K562 (cell line): ENCODE measurements around the gene DGCR8. TPM values are rescaled to one million over a fixed set of nuclear protein-coding genes. Genes with fewer than 3 reads are reported as not detected.

Source experiments
- C11orf30 ChIP-seq: fragments of 450-650 bp; IDR thresholded peaks from 2 replicates; pipeline ENCODE4 v1.6.1; 2016; ENCODE audit warnings: low read depth, mild to moderate bottlenecking
- CEBPZ ChIP-seq: fragments of 150-350 bp; IDR thresholded peaks from 2 replicates; pipeline ENCODE4 v1.6.1; 2014; ENCODE audit warnings: low read depth, mild to moderate bottlenecking, low read length, borderline replicate concordance
- MITF ChIP-seq: IDR thresholded peaks from 2 replicates; pipeline ENCODE4 v1.6.1; 2014; ENCODE audit warnings: antibody characterized with exemption
- PHTF2 ChIP-seq: fragments of 250-450 bp; sonication (Bioruptor Pico); IDR thresholded peaks from 2 replicates; pipeline ENCODE4 v1.5.0; 2021; ENCODE audit warnings: mild to moderate bottlenecking
- POLR2B ChIP-seq: fragments of 450-650 bp; IDR thresholded peaks from 2 replicates; pipeline ENCODE4 v1.6.1; 2018; ENCODE audit warnings: low read depth; ENCODE audit not compliant: partially characterized antibody
- RCOR1 ChIP-seq, 2 experiments: IDR thresholded peaks; 2 replicates each; pipeline ENCODE4 v1.6.1; 2012; ENCODE audit warnings: low read depth in 2 of 2, low read length in 2 of 2, borderline replicate concordance in 1 of 2, improper control_type of control experiment in 1 of 2
- SIN3A ChIP-seq, 2 experiments: fragments of 150-350 bp in 1 of 2; IDR thresholded peaks; 2 replicates each; pipeline ENCODE4 v1.6.1; 2011 to 2016; ENCODE audit warnings: borderline replicate concordance in 2 of 2, low read depth in 2 of 2, low read length in 2 of 2, mild to moderate bottlenecking in 2 of 2, moderate library complexity in 2 of 2; ENCODE audit not compliant: control insufficient read depth in 1 of 2
- TBL1XR1 ChIP-seq, 2 experiments: IDR thresholded peaks; 2 replicates each; pipeline ENCODE4 v1.6.1; 2012; ENCODE audit warnings: improper control_type of control experiment in 2 of 2, low read length in 2 of 2, mild to moderate bottlenecking in 1 of 2
- ZNF23 ChIP-seq: fragments of 250-450 bp; sonication (Bioruptor Pico); IDR thresholded peaks from 2 replicates; pipeline ENCODE4 v1.4.0; 2020; ENCODE audit warnings: mild to moderate bottlenecking
- ZNF277 ChIP-seq: fragments of 250-450 bp; sonication (Bioruptor Pico); IDR thresholded peaks from 2 replicates; pipeline ENCODE4 v1.8.0; 2022; ENCODE audit warnings: inconsistent platforms, mild to moderate bottlenecking, moderate library complexity, borderline replicate concordance
- polyA plus RNA-seq, 8 experiments: library from polyadenylated mRNA; depleted of rRNA in 4 of 8; stranded (reverse) in 5 of 8; unstranded in 3 of 8; fragments of >200 nt; fragmentation: Nextera tagmentation in 2 of 8; fragmentation: Illumina TruSeq in 1 of 8; extraction: Ambion mirVana in 2 of 8; extraction: Trizol in 1 of 8; gene quantifications; 2 replicates each; pipeline versions ENCODE4 v1.2.1 to v1.2.3, GENCODE V29; 2011 to 2014; ENCODE audit warnings: inconsistent platforms in 1 of 8, missing spikeins in 1 of 8
- total RNA-seq, 7 experiments: library from RNA; depleted of rRNA in 6 of 7; stranded (reverse); fragments of >200 nt in 6 of 7; fragmentation: Illumina TruSeq in 2 of 7; extraction: Trizol in 2 of 7; gene quantifications; 2 replicates each; pipeline versions ENCODE4 v1.2.1 to v1.2.3, GENCODE V29; 2011 to 2021; ENCODE audit warnings: low replicate concordance in 1 of 7
- TF ChIP-seq, protein P1 (sequence below): fragments of 450-650 bp; formaldehyde crosslinking; IDR thresholded peaks from 2 replicates; pipeline ENCODE4 v1.4.0; 2022; ENCODE audit warnings: missing genetic modification characterization
- TF ChIP-seq, protein P2 (sequence below): sonication (generic); formaldehyde crosslinking; IDR thresholded peaks from 2 replicates; pipeline ENCODE4 v1.8.0; 2022; ENCODE audit warnings: mild to moderate bottlenecking, missing genetic modification reagents, borderline replicate concordance
- TF ChIP-seq, protein P3 (sequence below): fragments of 200-800 bp; sonication (Bioruptor generic); IDR thresholded peaks from 2 replicates; pipeline ENCODE4 v1.6.1; 2017; ENCODE audit warnings: missing genetic modification characterization, missing compliant biosample characterization

Gene DGCR8
- total and polyA plus RNA-seq, 9 of the 15 experiments (the other 6 are each of a cell fraction or from before 2014, with no cell fraction given): 5.9 to 144 (median 80.1) TPM

DNA sequence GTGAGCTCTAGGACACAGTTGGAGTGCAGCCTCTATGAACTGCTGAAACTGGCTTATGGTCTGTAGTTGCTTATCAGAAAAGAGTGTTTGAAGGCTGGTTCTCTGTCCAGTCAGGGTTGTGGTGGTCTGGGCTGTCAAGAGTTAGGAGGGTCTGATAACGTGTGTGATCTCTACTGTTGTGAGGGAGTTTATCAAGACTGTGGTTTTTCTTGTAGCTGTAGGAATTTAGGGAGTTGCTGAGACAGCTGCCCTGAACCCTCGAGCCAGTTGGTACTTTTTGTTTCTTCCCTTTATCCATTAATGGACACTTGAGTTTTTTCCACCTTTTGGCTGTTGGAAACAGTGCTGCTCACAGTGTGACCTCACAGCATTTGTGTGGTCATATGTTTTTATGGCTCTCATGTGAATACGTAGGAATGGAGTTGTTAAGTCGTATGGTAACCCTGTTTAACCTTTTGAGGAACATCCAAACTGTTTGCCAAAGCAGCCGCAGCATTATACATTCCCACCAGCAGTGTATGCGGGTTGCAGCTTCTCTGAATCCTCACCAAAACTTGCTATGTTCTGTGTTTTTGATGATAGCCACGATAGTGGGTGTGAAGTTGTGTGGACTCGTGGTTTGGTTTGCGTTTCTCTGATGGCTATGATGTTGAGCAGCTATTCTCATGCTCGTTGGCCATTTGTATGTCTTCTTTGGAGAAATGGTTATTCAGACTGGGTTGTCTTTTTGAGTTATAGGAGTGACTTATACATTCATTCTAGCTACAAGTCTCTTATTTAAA, 20.9 kb upstream of the DGCR8 start (continued):
- TF ChIP-seq ZNF277 (CRISPR knock-in tag) (no peak), SIN3A (IDR thresholded peaks at IDR 0.05; ENCODE audit: borderline replicate concordance in 2 of 2, control insufficient read depth in 1 of 2, low read depth in 2 of 2, low read length in 2 of 2) (no peak), PHTF2 (no peak), C11orf30 (no peak), MITF (no peak), TBL1XR1 (IDR thresholded peaks at IDR 0.05; ENCODE audit: low read length in 2 of 2) (peak; percentile 73 to 87; a peak in 2 of 4 replicates), CEBPZ (no peak), POLR2B (no peak), ZNF23 (no peak), RCOR1 (IDR thresholded peaks at IDR 0.05; ENCODE audit: borderline replicate concordance in 1 of 2, low read depth in 2 of 2, low read length in 2 of 2) (peak; percentile 66 to 90)
- TF ChIP-seq, protein P1, sequence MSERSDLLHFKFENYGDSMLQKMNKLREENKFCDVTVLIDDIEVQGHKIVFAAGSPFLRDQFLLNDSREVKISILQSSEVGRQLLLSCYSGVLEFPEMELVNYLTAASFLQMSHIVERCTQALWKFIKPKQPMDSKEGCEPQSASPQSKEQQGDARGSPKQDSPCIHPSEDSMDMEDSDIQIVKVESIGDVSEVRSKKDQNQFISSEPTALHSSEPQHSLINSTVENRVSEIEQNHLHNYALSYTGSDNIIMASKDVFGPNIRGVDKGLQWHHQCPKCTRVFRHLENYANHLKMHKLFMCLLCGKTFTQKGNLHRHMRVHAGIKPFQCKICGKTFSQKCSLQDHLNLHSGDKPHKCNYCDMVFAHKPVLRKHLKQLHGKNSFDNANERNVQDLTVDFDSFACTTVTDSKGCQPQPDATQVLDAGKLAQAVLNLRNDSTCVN (CRISPR knock-in tag): peak; percentile 72; the same call in 1 of the 2 replicates
- TF ChIP-seq, protein P2, sequence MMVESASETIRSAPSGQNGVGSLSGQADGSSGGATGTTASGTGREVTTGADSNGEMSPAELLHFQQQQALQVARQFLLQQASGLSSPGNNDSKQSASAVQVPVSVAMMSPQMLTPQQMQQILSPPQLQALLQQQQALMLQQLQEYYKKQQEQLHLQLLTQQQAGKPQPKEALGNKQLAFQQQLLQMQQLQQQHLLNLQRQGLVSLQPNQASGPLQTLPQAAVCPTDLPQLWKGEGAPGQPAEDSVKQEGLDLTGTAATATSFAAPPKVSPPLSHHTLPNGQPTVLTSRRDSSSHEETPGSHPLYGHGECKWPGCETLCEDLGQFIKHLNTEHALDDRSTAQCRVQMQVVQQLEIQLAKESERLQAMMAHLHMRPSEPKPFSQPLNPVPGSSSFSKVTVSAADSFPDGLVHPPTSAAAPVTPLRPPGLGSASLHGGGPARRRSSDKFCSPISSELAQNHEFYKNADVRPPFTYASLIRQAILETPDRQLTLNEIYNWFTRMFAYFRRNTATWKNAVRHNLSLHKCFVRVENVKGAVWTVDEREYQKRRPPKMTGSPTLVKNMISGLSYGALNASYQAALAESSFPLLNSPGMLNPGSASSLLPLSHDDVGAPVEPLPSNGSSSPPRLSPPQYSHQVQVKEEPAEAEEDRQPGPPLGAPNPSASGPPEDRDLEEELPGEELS (CRISPR knock-in tag): no peak
- TF ChIP-seq, protein P3, sequence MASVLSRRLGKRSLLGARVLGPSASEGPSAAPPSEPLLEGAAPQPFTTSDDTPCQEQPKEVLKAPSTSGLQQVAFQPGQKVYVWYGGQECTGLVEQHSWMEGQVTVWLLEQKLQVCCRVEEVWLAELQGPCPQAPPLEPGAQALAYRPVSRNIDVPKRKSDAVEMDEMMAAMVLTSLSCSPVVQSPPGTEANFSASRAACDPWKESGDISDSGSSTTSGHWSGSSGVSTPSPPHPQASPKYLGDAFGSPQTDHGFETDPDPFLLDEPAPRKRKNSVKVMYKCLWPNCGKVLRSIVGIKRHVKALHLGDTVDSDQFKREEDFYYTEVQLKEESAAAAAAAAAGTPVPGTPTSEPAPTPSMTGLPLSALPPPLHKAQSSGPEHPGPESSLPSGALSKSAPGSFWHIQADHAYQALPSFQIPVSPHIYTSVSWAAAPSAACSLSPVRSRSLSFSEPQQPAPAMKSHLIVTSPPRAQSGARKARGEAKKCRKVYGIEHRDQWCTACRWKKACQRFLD (CRISPR knock-in tag): no peak
